GM19239 (cell line): ENCODE measurements around the gene COX6A2.

ENCODE experiments used
- DNase-seq: peaks from one replicate; pipeline ENCODE4 v3.0.0; 2011; ENCODE audit warnings: low spot score; ENCODE audit not compliant: insufficient read length
- FAIRE-seq: peaks from 2 replicates; lab custom pipeline; 2011; peaks lifted over from hg19 to GRCh38; lab: Jason Lieb, UNC

The COX6A2 gene

DNA sequence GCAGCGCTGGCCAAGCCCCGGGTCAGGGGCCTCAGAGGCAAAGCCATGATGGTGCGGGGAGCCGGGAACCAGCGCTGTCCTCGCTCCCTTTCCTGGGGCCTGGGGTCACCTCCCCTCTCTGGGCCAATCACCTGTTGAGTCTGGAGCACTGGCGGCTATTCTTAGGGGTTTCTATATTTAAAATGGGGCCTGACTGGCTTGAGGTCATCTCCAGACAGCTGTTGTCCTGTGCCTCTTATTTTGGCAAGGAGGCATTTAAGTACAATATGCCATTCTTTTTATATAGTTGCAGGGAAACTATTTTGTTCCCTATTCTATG lies at the start of gene COX6A2:
COX6A2 (minus strand) TSS at position 82 of the 319 bp plus-strand sequence; CDS start at position 47, 35 bp downstream.
- DNase-seq (no peak), FAIRE-seq (no peak)

DNA sequence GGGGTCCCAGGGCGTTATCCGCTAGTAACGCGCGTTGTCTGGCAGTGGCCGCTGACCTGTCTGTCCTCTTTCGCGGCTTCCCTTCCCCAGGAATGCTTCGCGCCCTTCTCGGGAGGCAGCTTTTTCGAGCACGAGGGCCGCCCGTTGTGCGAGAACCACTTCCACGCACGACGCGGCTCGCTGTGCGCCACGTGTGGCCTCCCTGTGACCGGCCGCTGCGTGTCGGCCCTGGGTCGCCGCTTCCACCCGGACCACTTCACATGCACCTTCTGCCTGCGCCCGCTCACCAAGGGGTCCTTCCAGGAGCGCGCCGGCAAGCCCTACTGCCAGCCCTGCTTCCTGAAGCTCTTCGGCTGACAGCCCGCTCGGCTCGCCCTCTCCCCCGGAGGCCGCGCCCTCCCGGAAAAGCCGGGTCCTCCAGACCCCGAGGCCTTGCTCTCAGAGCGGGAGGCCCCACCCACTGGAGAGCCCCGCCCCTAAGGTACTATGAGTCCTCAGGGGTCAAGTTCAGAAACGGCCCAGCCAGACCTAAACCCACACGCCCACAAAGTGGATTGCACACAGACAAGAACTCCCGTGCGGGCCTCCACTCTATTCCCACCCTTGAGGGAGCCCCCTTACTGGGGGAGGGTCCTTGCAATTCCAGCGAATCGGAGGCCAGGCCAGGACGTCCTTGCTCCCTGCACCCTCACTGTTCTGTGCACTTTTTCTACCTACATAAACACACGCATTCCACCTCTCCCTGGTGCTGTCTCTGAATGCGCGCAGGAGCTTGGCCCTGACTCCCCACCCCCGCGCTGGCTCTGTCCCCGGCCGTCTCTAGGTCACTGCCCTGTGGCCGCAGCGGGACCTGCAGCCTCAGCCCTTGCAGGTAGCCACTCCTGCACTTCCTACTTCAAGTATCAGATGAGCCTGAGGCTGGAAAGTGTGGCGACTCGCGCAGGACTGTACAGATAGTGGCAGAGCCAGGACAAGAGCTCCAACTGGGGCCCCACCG lies 49.4 kb upstream of the COX6A2 start:
- no peak for DNase-seq
- FAIRE-seq: peak; percentile 42

DNA sequence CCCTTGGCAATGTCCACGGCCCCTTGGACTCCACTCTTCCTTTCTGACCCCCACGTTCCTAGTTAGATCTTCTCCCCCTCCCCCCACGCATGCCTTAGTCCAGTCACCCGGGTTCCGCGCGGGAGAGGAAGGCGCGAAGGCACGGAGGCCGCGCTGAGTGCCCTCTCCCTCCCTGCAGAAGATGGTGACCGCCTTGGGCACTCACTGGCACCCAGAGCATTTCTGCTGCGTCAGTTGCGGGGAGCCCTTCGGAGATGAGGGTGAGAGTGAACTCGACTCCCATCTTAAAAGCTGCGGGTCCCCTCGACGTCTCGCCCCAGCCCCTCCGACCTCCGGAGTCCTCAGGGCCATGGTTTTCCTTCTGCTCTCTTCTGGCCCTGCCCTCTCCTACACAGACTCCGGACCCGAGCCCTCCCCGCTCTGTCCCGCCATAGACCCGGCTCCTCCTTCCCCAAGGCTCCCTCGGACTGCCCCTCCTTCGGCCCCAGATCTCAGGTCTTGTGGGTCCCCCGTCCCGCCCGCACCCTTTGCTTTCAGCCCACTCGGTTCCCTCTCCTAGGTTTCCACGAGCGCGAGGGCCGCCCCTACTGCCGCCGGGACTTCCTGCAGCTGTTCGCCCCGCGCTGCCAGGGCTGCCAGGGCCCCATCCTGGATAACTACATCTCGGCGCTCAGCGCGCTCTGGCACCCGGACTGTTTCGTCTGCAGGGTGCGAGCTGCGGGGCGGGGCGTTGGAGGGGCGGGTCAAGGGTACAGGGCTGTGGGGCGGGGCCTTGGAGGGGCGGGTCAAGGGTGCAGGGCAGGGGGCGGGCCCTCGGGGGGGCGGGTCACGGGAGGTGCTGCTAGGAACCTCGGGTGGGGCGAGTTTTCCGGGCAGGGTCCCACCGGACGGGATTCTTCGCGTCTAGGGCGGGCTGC lies 48.4 kb upstream of the COX6A2 start:
- DNase-seq (peak; percentile 82), FAIRE-seq (peak; percentile 75)

DNA sequence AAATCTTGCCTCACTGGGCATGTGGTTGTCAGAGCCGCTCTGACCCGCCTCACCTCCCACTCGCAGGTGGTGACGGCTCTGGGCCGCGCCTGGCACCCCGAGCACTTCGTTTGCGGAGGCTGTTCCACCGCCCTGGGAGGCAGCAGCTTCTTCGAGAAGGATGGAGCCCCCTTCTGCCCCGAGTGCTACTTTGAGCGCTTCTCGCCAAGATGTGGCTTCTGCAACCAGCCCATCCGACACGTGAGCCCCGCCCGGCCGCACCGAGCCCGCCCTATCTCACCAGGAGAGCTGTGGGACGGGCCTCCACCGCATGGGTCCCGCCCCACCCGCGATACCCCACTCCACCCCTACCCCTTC lies 47.8 kb upstream of the COX6A2 start:
- no peak for DNase-seq

DNA sequence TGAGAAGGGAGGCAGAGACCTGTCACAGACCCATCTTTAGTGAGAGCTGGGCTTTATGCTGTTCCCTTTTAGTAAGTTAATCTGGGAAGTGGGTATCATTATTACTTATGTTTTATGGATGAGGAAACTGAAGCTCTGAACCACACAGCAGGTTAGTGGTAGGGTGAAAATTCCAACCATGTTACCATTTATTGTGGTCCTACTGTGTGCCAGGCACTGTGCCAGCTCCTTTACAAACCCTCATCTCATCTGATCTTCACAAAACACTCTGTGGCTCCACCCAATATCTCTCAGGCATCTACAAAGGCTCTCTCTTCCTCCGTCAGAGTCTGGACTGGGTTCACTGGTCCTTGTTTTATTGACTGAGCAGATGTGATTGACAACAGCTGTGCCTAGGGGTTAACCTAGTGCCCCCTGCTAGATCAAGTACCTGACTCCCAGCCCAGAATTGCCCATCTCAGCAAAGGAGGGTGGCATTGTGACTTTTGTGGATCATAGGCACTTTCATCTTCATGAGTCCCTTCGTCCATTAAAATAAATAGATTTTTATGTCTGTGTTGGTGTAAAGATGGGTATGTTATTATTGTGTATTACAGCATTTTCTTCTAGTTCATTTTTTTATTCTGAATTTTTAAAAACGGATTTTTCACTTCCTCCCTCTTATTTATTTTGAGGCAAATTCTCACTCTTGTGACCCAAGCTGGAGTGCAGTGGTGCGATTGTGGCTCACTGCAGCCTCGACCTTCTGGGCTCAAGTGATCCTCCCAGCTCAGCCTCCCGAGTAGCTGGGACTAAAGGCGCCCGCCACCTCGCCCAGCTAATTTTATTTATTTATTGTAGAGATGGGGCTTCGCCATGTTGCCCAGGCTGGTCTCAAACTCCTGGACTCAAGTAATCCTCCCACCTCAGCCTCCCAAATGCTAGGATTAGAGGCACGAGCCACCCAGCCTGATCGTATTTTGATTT lies 46.9 kb upstream of the COX6A2 start:
- FAIRE-seq (no peak), DNase-seq (no peak)

More for the DNA sequence above, 47.8 kb upstream of the COX6A2 start:
- FAIRE-seq: no peak

DNA sequence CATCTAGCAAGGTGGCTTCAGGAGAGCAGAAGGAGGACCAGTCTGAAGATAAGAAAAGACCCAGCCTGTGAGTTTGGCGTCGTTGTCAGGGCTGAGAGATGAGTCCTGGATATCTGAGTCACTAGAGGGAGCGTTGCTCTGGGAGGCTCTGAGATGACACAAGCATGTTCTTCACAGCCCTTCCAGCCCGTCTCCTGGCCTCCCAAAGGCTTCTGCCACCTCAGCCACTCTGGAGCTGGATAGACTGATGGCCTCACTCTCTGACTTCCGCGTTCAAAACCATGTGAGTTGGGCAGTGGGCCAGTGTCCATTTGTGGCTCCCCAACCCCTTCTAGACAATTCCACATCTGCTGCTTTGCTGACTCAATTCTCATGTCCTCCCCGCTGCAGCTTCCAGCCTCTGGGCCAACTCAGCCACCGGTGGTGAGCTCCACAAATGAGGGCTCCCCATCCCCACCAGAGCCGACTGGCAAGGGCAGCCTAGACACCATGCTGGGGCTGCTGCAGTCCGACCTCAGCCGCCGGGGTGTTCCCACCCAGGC lies 46.1 kb upstream of the COX6A2 start:
- FAIRE-seq: no peak
- DNase-seq: no peak

DNA sequence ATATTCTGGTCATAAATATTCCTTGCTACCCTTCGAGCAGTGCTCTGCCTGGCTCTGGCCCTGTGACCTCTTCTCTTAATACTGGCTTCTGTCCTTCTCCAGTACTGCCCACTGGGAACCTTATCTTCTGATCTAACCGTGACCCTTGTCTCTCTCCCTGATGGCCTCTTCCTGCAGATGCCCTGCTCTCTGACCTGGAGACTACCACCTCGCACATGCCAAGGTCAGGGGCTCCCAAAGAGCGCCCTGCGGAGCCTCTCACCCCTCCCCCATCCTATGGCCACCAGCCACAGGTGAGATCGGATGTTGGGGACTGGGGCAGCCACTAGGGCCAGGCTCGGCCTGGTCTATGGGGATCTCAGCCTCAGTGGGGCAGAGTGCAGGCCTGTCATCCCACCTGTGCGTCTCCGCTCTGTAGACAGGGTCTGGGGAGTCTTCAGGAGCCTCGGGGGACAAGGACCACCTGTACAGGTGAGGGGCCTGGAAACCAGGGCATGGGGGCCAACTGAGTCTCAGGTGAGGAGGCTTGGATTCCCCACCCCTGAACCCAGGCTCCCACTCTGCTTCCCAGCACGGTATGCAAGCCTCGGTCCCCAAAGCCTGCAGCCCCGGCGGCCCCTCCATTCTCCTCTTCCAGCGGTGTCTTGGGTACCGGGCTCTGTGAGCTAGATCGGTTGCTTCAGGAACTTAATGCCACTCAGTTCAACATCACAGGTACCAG lies 45.3 kb upstream of the COX6A2 start:
- FAIRE-seq: no peak
- DNase-seq: no peak

DNA sequence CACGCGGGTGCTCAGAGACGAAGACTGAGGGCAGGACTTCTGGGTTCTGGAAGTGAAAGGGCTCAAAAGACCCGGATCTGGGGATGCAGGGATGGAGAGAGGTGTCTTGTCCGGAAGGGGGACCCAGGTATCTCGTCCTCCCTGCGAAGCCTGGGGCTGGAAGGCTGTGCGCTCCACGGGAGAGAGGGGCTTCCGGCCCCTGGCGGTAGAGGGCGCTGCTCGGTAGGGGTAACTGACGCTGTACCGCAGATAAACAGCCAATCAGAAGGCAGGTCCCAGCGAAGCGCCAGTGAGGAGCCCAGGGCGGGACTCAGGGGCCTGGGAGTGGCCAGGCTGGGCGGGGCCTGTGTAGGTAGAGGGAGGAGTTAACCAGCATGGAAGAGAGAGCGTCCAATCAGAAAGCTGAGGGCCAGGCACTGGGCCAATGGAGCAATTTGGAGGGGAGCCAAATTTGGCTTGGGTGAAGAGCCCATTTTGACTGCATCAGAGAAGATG lies 44.6 kb upstream of the COX6A2 start:
- DNase-seq: no peak
- no peak for FAIRE-seq

DNA sequence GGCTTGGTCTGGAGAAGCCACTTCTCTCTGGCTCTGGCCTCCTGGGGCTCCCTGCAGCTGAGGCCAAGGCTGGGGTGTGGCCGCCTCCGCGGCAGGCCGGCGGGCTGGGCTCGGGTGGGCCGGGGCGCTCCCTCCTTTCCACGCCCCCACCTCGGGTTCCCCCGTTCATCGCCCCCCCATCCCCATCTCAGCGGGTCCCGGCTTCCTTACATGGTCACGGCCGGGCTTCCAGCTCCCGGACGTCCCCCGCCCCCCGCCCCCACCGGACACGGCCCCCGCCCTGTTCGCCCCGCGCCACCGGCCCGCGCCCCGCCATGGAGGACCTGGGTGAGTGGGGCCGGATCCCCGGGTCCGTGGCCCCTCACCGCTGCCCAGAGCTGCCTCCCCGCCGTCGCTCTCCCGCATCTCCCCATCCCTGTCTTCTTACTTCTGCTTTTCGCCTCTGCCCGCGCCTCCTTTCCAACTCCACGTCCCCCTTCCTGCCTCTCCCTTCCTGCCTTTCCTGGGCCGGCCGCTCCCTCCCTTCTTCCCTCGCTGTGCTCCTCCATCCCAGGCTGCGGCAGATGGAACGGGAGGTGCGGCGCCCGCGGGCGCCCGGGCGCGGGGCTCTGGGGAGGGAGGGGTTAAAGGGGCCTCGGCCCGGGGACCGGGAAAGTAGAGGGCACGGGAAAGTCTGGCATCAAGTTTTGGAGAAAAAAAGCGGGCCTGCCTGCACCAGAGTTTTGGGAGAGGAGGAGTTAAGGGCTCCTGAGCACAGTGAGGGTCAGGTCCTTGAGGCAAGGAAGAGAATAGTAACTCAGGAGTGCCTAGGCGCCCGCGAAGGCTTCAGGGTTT lies 43.9 kb upstream of the COX6A2 start, which contains the start of gene TGFB1I1:
TGFB1I1 (plus strand) TSS at position 278 of the 834 bp plus-strand sequence; CDS start at position 315, 37 bp downstream.
- DNase-seq: no peak
- no peak for FAIRE-seq

DNA sequence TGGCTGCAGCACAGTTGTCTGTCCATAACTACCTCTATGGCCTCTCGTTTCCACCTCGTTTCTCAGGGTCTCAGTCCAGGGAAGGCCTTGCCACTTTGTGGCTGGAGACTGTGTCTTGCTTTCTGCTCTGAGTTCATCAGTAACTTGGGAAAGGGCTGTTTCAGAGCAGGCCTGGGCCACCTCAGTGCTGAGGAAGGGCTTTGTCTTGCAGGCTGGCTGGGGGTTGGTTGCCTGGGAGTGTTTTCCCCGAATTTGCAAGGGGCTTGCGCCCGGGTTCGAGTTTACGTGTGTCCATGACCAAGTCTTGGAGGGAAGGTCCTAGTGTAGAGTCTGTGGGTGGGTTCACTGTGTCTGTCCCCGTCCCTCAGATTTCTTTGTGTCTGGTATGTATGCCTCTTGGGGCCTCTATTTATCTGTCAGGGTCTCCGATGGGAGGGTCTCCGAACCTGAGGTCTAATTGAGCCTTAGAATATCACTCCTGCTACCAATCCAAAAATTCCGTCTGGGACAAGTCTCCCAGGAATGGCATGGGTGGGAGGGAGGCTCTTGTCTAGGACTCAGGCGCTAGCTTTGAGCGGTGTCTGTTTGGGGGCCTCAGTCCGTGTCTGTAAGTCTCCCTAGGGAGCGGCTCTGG lies 43.2 kb upstream of the COX6A2 start:
- DNase-seq (no peak), FAIRE-seq (no peak)

DNA sequence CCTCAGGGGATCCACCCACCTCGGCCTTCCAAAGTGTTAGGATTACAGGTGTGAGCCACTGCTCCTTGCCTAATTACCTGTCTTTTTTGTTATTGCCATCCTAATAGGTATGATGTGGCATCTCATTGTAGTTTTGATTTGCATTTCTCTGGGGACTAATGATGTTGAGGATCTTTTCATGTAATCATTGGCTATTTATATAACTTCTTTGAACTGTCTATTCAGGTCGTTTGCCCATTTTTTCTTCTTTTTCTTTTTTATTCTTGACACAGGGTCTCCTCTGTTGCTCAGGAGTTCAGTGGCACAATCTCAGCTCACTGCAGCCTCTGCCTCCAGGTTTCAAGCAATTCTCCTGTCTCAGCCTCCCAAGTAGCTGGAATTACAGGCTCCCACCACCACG lies 42.5 kb upstream of the COX6A2 start:
- FAIRE-seq (no peak), DNase-seq (no peak)

DNA sequence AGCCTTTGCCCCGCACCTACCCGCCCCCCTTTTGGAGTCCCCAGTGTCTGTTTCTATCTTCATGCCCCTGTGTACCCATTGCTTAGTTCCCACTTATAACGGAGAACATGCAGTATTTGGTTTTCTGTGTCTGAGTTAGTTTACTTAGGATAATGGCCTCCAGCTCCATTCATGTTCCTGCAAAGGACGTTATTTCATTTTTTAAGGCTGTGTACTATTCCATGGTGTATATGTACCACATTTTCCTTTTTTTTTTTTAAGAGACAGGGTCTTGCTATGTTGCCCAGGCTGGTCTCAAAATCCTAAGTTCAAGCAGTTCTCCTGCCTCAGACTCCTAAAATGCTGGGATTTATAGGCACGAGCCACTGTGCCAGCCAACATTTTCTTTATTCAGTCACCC lies 39.7 kb upstream of the COX6A2 start:
- no peak for DNase-seq
- FAIRE-seq: no peak

DNA sequence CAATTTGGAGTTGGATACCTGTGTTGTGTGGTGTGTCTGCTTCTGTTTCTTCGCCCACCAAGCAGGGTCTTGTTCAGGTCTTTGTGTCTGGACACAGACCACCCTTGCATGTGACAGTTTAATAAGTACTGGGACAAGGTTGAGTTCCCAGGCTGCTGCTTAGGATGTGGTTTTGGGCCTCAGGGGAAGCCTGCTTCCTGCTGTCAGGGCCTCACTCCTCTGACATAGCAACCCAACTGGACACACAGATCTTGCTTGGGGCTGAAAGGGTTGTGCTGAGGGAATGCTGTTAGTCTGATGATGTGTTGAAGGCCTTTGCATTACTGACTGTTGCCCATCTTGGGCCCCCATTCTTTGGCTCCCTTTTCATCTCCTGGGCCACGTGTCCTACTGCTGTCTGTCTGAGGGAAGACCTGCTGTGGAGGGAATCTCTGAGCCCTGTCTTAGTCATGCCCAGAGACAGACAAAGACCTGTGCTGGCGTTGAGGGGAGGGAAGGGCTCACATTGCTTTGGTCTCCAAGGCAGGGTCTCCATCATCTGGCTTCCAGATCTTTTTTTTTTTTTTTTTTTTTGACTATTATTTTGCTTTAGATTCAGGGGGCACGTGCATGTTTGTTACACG lies 39.1 kb upstream of the COX6A2 start:
- DNase-seq: no peak
- FAIRE-seq: no peak

DNA sequence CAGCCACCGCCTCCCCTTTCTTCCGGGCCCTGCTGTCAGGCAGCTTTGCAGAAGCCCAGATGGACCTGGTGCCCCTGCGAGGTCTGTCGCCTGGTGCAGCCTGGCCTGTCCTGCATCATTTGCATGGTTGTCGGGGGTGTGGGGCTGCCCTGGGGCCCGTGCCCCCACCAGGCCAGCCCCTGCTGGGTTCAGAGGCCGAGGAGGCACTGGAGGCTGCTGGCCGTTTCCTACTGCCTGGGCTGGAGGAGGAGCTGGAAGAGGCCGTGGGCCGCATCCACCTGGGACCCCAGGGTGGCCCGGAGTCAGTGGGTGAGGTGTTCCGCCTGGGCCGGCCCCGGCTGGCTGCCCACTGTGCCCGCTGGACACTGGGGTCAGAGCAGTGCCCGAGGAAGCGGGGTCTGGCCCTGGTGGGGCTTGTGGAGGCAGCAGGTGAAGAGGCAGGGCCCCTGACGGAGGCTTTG lies 38.3 kb upstream of the COX6A2 start:
- DNase-seq (no peak), FAIRE-seq (no peak)

DNA sequence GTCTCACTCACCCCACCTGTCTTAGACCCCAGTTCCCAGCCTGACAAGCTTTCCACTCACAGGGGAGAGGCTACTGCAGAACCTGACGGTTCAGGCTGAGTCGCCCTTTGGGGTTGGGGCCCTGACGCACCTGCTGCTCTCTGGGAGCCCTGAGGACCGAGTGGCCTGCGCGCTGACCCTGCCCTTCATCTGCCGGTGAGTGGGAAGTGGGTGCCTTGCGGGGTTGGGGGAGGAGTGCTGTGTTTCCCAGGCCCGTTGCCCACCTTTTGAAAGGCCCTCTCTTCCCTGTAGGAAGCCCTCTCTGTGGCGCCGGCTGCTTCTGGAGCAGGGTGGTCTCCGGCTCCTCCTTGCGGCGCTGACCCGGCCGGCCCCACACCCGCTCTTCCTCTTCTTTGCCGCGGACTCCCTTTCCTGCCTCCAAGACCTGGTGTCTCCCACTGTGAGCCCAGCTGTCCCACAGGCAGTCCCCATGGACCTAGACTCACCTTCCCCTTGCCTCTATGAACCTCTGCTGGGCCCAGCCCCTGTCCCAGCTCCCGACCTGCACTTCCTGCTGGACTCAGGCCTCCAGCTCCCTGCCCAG lies 37.7 kb upstream of the COX6A2 start:
- peak; percentile 1 for DNase-seq
- no peak for FAIRE-seq

DNA sequence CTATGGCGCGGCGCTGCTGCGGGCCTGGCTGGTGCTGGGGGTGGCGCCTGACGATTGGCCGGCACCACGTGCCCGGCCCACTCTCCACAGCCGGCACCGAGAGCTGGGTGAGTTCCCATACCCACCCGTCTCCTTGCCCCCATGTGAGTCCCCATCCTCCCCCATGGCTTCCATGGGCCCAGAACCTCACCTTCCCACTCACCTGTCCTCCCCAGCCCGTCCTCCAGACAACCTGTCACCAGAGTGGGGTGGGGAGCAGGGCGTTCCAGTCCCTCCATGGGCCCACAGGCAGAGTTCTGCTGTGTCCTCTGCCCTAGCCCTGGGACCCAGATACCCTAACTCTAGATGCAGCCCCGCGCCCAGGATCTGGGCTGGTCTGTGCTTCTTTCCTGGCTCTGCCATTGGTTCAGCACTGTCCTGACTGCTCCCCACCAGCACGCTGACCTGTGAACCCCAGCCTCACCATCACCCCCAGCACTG lies 36.7 kb upstream of the COX6A2 start:
- no peak for DNase-seq
- FAIRE-seq: no peak
